GM19397 (cell line): ENCODE measurements around the gene KRTAP4-11.
"Not testable (repeated sequence)": the region's sequence is repeated elsewhere in the genome, so short reads cannot be mapped to it uniquely, and the experiment has no call there.

Experiments used
- ATAC-seq: cut with Tn5 transposase; IDR thresholded peaks from one replicate; pipeline ENCODE4 v1.9.1; 2021; ENCODE audit warnings: mild to moderate bottlenecking, moderate library complexity; ENCODE audit not compliant: unreplicated experiment

The KRTAP4-11 gene

GRCh38 chr17:41088760-41089352 is 29.3 kb downstream of the KRTAP4-11 start:
- ATAC-seq, result not testable (repeated sequence)

- not testable (repeated sequence) for ATAC-seq
Measured at GRCh38 chr17:41084100-41084856, 33.9 kb downstream of the KRTAP4-11 start, which contains the start of gene KRTAP4-7. Gene KRTAP4-7, plus strand, starts transcription at chr17:41084150. Its CDS starts 57 bp downstream, at chr17:41084207.

DNA sequence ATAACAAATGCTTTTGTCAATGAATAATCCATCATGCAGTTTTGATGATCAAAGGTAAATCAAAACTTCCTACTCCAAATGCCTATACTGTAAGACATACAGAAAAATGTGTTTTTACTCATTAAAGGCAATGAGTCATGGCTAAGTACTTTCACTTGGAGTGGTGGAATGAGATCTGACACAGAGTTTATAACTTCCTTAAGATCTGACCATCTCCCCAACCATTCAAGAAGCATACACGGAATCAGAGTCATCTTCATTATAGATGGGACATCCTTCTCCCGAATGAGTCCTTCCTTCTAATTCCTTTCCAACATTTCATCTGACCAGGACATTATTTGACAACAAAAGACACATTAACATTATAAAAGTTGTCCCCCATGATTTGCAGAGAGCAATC is 34.7 kb downstream of the KRTAP4-11 start:
- not testable (repeated sequence) for ATAC-seq

DNA sequence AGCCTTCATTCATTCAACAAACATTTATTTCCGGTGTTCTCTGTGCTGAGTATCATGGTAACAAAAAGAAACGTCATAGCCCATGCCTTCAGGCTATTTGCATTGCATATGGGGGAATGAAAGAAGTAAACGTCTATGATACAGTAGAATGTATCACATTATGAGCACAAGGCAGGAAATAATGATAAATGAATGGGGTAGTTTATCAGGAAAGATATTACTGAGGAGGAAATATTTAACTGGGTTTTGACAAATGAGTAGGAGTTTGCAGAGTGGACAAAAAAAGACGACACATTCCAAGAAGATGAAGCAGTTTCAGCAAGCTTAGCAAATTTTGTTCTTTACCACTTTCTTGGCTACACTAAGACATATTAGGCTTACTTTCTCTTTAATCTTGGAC is 35.5 kb downstream of the KRTAP4-11 start:
- ATAC-seq, result no peak

GRCh38 chr17:41076788-41077187 is 41.4 kb downstream of the KRTAP4-11 start:
- no peak for ATAC-seq

DNA sequence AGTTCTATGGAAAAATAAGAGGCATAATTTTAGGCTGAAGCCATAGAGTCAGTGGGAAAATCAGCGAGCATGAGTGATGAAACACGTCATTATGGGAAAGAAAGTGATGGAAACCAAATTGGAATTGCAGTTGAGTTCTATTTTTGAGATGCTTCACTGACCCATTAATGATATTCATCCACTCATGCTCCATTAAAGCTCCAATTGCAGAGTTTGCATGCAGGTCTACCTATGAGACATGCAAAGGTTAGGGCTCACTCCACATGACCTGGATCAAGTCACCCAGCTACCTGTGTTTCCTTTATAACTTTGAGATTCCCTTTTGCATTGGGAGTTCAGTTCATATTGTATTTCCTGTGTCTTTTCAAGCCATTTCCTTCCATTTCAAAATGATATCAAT is 44.5 kb downstream of the KRTAP4-11 start:
- no peak for ATAC-seq

GRCh38 chr17:41071606-41072360 is 46.4 kb downstream of the KRTAP4-11 start:
- ATAC-seq, result no peak

DNA sequence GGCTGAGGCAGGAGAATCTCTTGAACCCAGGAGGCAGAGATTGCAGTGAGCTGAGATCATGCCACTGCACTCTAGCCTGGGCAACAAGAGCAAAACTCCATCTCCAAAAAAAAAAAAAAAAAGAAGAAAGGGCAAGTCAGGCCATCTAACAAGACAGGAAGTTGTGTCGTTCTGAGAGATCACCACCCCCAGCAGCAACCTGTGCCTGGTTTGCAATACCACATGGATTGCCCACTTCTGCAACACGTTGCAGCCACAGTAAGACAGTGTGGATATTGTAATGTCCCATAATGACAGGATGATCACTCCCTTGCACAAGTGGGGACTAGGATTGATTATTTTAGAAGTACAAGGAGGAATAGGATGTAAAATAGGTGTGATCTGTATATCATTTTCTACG is 49.1 kb downstream of the KRTAP4-11 start:
- no peak for ATAC-seq

- ATAC-seq, result no peak
Measured at GRCh38 chr17:41067281-41067680, 50.9 kb downstream of the KRTAP4-11 start.
